Fibroblast of mammary gland (primary cell): Measurements from ENCODE around the gene C5orf52.
A peak's percentile ranks its signal among the peaks of the same experiment; 100 is the strongest.
"Not testable (repeated sequence)": the region's sequence is repeated elsewhere in the genome, so short reads cannot be mapped to it uniquely, and the experiment has no call there.

ENCODE experiments used
- DNase-seq: peaks from one replicate; pipeline ENCODE4 v3.0.0-alpha.2; 2010; ENCODE audit warnings: low read depth
- H3K4me3 ChIP-seq: 2 replicates; pipeline ENCODE4 v1.5.1; 2011; ENCODE audit warnings: low read depth, mild to moderate bottlenecking, low read length, moderate library complexity; ENCODE audit not compliant: control insufficient read depth
- TF ChIP-seq, protein P1 (sequence below): conservative IDR thresholded peaks from 2 replicates; pipeline ENCODE4 v1.5.1; 2011; ENCODE audit warnings: low read depth, low read length, inconsistent platforms; ENCODE audit not compliant: control insufficient read depth, insufficient read depth

The C5orf52 gene

DNA sequence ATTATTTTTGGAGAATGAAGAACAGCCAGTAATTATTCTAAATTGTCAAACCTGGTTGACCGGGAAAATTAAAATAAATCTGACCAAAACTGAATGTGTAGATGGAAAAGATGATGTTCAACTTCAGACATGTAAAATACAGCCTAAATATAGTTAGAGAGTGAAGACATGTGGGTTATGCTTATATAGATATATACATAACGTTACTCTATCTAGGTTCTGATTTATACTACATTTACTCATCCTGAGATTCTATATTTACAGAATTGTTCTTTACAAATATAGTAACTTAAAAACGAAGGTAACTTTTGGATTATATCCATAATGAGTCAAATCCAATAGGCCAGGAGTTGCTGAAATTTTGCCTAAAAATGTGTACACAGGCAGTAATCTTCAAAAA lies 39.1 kb downstream of the C5orf52 start:
- H3K4me3 ChIP-seq: no peak overlapping the region
- no peak for DNase-seq

DNA sequence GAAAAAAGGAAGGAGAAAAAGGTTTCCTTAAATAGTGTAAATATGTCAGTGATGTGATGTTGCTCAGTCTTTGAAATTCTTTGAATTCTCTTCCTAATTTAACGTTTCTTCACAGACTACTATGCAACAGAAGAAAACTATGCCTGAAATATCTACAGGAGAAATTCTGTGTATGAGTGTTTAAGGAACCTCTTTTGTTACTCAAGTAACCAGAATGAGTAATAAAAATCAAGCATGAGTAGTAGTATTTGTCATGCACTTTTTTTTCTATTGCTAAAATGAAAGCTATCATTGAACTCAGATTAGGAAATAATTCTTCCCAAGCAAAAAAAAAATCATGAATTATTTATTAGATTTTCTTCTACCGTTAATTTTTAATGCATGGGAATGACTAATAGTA lies 39.5 kb downstream of the C5orf52 start:
- DNase-seq: peak; percentile 70
- TF ChIP-seq, protein P1, sequence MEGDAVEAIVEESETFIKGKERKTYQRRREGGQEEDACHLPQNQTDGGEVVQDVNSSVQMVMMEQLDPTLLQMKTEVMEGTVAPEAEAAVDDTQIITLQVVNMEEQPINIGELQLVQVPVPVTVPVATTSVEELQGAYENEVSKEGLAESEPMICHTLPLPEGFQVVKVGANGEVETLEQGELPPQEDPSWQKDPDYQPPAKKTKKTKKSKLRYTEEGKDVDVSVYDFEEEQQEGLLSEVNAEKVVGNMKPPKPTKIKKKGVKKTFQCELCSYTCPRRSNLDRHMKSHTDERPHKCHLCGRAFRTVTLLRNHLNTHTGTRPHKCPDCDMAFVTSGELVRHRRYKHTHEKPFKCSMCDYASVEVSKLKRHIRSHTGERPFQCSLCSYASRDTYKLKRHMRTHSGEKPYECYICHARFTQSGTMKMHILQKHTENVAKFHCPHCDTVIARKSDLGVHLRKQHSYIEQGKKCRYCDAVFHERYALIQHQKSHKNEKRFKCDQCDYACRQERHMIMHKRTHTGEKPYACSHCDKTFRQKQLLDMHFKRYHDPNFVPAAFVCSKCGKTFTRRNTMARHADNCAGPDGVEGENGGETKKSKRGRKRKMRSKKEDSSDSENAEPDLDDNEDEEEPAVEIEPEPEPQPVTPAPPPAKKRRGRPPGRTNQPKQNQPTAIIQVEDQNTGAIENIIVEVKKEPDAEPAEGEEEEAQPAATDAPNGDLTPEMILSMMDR: no peak
- H3K4me3 ChIP-seq: no peak overlapping the region

More for the DNA sequence above, 39.1 kb downstream of the C5orf52 start:
- TF ChIP-seq, protein P1: no peak

DNA sequence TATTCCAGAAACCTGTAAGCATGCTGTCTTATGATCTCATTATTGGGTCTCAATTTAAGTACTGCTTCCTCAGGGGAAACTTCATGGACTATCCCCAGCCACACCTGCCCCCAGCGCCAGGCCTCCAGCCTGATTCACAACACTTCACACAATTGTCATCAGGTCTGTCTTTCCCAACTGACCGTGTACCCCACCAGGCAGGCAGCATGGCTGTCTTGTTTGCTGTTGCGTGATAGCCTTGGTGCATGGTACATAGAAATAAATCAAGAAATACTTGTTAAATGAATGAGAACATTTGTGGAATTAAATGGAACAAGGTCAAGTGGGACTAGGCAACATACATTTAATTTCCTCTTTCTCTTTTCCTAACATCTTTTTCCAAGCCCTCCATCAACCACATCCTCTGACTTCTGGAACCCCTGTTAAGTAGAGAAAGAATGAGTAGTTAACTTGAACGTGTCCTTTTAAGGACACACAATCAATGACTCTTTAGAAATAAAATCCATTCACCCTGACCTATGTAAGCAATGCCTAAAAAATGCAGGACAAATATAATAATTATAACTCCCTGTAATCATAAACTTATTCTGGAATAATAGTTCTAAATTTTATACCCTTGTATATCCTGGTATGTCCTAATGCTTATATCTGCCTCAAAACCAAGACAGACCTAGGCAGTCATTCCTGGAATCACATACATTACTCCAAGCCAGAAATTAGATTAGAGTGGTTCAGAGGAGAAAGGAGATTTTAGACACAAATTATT lies 42.7 kb downstream of the C5orf52 start:
- H3K4me3 ChIP-seq: no peak overlapping the region
- no peak for DNase-seq
- TF ChIP-seq, protein P1: no peak

DNA sequence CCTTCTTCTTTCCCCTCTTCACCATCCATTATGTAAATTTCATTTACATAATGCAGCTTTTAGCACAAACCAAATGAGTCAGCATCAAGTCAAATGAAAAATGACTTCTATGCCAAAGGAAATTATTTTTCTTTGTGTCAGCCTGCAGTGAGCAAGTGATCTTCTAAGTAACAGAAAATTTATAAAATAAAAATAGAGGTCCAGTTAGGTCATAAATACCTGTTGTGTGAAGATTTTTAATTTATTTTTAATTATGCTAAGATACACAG lies 43.2 kb downstream of the C5orf52 start:
- TF ChIP-seq, protein P1: no peak
- peak; percentile 7 for DNase-seq
- no peak overlapping the region for H3K4me3 ChIP-seq

DNA sequence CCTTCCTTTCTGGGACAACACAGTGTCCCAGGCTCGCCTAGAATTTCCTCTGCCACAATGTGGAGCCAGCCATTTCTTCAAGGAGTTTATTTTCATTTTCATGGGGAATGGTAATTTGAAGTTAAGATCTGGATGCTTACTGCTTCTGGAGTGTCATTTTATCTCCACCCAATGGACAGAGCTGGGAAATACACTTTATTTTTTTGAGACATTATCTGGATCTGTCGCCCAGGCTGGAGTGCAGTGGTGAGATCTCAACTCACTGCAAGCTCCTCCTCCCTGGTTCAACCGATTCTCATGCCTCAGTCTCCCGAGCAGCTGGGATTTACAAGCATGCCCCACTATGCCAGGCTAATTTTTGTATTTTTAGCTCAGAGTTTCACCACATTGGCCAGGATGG lies 47.2 kb downstream of the C5orf52 start:
- peak; percentile 78 for DNase-seq
- no peak overlapping the region for H3K4me3 ChIP-seq
- TF ChIP-seq, protein P1: peak; percentile 61

DNA sequence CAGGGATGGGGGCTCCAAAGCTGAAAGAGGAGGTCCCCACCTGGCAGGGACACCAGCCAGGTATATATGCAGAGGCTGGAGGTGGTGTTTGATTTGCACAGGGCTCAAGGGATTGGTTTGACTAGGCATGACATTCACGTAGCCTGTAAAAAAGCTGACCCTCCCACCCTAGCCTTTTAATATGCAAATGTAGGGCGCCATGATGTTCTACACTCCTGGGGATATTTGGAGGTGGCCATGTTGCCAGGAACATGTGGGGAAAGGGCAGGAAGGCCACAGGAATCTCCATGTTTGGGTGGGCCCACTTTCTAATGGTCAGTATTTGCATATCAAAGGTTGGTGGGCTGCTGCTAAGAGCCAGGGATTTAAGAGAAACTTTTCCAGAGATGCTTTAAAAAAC lies 47.9 kb downstream of the C5orf52 start:
- TF ChIP-seq, protein P1: no peak
- no peak overlapping the region for H3K4me3 ChIP-seq
- DNase-seq: no peak

DNA sequence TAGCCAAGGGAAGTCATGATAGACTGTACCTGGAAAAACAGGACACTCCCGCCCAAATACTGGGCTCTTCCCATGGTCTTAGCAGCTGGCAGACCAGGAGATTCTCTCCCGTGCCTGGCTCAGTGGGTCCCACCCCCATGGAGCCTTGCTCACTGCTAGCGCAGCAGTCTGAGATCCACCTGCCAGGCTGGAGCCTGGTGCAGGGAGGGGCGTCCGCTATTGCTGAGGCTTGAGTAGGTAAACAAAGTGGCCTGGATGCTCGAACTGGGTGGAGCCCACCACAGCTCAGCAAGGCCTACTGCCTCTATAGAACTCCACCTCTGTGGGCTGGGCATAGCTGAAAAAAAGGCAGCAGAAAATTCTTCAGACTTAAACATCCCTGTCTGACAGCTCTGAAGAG lies 49.8 kb downstream of the C5orf52 start:
- TF ChIP-seq, protein P1: no peak
- no peak overlapping the region for H3K4me3 ChIP-seq
- no peak for DNase-seq

DNA sequence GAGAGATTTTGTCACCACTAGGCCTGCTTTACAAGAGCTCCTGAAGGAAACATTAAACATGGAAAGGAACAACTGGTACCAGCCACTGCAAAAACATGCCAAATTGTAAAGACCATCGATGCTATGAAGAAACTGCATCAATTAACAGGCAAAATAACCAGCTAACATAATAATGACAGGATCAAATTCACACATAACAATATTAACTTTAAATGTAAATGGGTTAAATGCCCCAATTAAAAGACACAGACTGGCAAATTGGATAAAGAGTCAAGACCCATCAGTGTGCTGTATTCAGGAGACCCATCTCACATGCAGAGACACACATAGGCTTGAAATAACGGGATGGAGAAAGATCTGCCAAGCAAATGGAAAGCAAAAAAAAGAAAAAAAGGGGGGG lies 51.6 kb downstream of the C5orf52 start:
- not testable (repeated sequence) for H3K4me3 ChIP-seq, DNase-seq

DNA sequence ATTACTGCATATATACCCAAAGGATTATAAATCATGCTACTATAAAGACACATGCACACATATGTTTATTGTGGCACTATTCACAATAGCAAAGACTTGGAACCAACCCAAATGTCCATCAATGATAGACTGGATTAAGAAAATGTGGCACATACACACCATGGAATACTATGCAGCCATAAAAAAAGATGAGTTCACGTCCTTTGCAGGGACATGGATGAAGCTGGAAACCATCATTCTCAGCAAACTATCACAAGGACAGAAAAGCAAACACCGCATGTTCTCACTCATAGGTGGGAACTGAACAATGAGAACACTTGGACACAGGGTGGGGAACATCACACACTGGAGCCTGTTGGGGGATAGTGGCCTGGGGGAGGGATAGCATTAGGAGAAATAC lies 55.3 kb downstream of the C5orf52 start:
- not testable (repeated sequence) for DNase-seq, H3K4me3 ChIP-seq

DNA sequence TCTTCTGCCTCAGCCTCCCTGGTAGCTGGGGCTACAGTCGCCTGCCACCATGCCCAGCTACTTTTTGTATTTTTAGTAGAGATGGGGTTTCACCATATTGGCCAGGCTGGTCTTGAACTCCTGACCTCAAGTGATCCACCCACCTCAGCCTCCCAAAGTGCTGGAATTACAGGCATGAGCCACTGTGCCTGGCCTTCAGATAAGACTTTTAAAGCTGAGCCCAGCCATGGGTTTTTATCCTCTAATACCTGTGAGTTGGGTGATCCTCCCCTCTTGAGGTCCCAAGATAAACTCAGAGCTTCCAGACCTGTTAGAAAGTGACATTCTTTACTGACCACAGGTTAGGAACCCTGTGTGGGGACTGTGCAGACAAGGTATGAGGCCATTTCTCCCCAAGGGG lies 56.5 kb downstream of the C5orf52 start:
- not testable (repeated sequence) for DNase-seq, H3K4me3 ChIP-seq
